GM18873 (cell line): ENCODE results near the gene TMC4.
"Not testable (repeated sequence)": the region's sequence is repeated elsewhere in the genome, so short reads cannot be mapped to it uniquely, and the experiment has no call there.

Source experiments
- ATAC-seq: cut with Tn5 transposase; IDR thresholded peaks from one replicate; pipeline ENCODE4 v1.9.1; 2021; ENCODE audit warnings: mild to moderate bottlenecking, moderate library complexity, moderate number of reproducible peaks; ENCODE audit not compliant: unreplicated experiment, low FRiP score

TMC4 gene

DNA sequence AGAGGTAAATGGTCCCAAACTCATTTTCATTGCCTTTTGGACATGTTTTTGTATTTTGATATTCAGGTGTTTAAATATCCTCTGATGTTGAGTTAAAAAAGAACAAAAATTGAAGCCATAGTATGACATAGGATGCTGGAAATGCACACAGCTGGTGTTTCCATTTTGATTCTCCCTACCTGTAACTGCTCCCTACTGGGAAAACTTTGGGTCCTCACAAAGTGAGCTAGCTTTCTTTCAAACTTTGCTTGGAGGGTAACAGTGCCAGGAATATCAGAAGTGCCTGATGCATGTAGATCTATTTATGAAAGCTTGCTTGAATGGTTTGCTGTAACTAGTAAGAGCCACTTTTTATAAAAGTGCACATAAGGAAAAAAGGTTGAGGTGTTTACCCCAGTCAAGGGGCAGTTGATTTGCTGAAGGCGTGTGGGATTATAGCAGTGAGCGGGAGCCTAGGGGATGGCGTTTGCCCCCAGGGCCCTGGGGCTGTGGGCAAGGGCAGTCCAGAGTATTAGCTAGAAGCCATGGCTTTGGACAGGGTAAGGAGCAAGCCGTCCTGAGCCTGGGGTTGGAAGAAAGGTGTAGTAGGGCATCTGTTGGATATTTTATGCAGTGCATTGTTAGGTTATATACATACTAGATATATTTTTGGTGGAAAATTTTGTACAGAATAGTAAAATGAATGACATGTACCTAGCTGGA is 32.0 kb upstream of the TMC4 start:
- ATAC-seq: no peak

DNA sequence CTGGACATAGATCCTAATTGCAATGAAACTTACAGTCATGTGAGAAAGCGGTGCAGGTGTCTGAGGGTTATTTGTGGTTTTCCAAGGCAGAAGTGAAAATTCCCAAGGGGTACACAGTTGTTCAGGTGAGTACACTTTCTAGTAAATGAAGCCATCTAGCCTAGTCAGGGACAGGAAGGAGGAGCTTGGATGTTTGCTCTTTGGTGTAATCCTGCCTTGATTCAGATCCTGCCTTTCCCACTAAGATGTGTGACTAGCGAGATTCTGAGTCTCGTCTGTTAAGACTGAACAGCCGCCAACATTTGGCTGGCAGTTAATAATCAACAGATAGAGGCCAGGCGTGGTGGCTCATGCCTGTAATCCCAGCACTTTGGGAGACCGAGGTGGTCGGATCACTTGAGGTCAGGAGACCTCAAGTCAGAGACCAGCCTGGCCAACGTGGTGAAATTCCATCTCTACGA is 30.2 kb upstream of the TMC4 start:
- no peak for ATAC-seq

DNA sequence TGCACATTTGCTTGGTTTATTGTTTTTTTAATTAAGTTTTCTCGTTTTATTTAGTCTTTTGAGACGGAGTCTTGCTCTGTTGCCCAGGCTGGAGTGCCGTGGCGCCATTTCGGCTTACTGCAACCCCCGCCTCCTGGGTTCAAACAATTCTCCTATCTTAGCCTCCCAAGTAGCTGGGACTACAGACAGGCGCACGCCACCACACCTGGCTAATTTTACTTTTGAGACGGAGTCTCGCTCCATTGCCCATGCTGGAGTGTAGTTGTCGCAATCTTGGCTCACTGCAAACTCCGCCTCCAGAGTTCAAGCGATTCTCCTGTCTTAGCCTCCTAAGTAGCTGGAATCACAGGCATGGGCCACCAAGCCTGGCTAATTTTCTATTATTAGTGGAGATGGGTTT is 29.0 kb upstream of the TMC4 start:
- no peak for ATAC-seq

DNA sequence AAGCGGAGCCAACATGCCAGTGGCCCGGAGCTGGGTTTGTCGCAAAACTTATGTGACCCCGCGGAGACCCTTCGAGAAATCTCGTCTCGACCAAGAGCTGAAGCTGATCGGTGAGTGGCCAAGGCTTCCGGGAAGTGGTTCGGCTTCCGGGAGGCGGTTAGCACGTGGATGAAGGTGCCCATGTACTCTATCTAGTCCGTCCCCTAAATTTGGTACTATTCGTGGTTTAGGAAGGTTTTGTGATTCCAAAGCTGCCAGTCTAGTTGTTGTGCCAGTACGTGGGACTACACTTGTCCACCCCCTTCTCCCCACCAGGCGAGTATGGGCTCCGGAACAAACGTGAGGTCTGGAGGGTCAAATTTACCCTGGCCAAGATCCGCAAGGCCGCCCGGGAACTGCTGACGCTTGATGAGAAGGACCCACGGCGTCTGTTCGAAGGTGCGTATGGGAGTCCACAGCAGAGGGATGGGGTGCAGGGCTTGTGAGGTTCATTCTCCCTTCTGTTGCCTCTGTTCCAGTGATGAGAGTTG is 28.3 kb upstream of the TMC4 start:
- ATAC-seq: no peak

DNA sequence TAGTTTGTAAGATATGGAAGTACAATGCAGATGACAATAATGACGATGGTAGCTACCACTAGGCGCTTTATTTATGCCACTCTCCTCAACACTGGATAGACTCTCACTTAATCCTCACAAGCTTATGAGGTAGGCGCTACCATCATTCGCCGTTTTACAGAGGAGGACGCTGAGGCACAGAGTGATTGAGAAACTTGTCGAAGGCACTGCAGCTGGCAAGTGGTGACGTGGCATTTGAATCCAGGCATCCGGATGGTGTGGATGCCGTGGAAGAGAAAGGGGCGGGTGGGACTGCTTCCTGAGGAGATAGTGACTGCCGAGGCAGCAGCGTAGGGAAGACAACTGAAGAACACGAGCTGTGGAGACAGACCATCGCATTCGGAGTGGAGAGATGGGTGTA is 26.4 kb upstream of the TMC4 start:
- no peak for ATAC-seq

DNA sequence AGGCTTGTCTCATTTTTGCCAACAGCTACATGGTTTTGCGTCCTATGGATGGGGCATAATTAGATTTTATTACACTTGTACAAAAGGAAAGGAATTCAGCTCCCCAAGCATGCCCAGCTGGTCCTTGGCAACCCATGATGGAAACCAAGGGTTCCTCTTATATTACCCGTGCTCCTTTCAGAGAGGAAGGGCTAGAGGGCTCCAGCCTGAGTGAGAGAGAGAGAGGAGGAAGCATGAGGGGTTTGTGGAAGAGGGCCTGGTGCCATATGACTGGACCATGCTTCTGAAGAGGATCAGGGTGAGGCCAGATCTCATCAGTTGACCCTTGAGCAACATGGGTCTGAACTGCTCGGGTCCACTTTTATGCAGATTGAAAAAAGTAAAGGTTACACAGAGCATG is 24.2 kb upstream of the TMC4 start:
- no peak for ATAC-seq

DNA sequence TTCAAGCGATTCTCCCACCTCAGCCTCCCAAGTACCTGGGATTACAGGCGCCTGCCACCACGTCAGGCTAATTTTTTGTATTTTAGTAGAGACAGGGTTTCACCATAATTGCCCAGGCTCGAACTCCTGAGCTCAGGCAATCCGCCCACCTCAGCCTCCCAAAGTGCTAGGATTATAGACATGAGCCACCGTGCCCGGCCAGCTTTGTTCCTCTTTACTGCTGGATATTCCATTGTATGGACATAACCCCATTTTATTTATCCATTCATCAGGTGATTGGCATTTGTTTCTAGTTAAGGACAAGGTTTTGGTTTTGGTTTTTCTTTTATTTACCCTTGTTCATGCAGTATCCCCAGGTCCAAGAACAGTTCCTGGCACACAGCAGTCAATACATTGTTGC is 23.6 kb upstream of the TMC4 start:
- ATAC-seq: no peak

DNA sequence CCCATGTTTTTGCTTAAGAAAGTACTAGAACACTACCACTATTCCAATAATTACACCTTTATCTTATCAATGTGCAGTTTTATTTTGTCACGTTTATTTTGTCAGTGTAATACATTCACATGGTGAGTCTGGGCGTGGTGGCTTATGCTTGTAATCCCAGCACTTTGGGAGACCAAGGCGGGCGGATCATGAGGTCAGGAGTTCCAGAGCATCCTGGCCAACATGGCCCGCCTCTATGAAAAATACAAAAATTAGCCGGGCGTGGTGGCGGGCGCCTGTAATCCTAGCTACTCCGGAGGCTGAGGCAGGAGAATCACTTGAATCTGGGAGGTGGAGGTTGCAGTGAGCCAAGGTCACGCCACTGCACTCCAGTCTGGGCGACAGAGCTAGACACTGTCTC is 21.5 kb upstream of the TMC4 start:
- not testable (repeated sequence) for ATAC-seq

DNA sequence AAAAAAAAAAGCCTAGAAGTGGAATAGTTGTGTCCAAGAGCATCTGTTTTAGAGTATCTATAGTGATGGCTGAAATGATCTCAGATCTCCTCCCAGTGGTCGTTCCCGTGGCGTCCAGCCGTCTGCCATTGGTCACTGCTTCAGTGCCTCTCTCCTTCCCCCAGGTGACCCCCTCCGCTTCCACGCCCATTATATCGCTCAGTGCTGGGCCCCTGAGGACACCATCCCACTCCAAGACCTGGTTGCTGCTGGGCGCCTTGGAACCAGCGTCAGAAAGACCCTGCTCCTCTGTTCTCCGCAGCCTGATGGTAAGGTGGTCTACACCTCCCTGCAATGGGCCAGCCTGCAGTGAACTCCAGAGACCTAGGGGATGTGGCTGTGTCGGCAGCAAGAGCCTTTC is 20.1 kb upstream of the TMC4 start:
- no peak for ATAC-seq

DNA sequence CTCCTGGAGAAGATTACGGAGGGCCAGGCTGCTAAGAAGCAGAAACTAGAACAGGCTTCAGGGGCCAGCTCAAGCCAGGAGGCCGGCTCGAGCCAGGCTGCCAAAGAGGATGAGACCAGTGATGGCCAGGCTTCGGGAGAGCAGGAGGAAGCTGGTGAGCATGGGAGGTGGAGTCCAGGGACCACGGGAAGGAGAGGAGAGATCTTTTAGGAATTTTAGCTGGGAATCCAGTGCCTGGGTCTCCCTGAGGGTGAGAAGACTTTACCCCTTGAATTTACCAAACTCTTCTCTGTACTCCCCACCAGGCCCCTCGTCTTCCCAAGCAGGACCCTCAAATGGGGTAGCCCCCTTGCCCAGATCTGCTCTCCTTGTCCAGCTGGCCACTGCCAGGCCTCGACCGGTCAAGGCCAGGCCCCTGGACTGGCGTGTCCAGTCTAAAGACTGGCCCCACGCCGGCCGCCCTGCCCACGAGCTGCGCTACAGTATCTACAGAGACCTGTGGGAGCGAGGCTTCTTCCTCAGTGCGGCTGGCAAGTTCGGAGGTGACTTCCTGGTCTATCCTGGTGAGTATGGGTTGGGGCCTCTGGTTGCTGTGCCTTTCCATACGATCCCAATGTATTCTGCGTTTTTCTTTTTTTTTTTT is 19.0 kb upstream of the TMC4 start:
- no peak for ATAC-seq

DNA sequence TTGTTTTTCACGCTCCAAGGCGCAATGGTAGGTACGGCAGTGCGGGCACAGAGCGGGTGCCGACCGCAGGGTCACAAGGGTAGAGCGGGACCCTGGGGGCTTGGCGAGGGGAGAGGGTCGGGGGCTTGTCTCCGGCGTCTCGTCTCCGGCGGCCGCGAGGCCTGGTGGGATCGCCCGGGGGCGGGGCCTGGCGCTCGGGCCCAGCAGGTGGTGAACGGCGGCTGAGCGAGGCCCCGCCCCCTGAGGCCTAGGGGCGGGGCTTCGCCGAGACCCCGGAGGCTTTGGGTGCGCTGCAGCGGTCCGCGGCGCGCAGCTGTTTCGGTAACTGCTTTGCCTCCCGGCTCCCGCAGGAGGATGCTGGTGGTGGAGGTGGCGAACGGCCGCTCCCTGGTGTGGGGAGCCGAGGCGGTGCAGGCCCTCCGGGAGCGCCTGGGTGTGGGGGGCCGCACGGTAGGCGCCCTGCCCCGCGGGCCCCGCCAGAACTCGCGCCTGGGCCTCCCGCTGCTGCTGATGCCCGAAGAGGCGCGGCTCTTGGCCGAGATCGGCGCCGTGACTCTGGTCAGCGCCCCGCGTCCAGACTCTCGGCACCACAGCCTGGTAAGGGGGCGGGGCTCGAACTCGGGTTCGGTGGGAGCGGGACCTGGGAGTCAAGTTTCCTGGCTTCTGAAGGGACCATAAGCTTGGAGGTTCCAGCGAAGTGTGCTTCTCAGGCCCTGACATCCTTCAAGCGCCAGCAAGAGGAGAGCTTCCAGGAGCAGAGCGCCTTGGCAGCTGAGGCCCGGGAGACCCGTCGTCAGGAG is 18.3 kb upstream of the TMC4 start, which contains the start of gene TSEN34:
TSEN34 (plus strand) TSS at position 298 of the 800 bp plus-strand sequence; CDS start at position 355, 57 bp downstream.
- ATAC-seq: peak; percentile 13

DNA sequence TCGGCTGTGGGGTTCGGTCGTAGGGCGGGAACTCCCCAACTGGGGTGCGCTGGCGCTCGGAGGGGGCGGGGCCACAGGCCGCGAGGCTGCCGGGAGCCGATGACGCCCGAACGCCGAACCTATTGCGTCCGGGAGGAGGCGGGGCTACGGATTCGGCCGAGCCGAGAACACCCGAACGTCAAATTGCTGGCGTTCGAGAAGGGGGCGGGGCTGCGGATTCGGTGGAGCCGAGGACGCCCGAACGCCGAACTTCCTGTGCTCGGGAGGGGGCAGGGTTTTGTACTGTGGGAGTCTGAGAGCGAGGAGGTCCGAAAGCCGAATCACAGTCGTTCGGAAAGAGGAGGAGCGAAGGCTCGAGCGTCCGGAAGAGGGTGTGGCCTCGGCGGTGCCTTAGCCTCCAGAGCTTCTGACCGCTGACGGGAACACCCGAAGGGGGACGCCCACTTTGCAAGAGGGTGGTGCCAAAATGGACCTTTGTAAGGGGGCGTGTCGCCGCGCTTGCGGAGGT is 17.6 kb upstream of the TMC4 start:
- peak; percentile 43 for ATAC-seq

DNA sequence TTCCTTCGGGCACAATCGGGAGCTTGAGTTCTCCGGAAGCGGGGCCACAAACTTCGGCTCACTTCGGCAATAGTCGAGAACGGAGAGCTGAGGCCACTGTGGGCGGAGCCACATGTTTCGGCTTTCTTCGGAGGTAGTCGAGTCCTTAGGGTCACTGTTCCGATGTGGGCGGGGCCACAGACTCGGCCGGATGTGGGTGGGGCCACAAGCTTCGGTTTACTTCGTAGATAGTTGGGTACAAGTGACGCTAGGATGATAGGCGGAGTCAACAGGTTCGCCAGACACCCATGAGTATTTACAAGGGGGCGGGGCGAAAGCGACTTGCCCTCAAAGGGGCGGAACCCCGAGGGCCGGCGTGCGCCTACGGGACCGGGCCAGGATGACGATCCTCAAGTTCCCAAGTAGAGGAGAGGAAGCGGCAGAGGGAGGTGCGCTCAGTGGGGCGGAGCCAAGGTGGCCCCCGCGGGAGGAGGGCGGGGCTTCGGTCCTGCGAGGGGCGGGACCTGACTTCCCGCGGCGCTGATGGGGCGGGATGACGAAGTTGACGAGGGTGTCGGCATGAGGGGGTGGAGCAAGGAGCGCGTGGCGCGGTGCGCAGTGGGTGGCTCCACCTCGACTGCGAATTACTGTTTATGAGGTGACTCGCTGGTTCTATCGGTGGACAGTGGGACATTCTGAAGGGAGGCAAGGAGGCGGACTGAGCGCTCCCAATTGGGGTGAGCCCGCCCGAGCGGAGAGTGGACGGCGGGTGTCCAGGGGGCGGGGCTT is 17.0 kb upstream of the TMC4 start:
- ATAC-seq: peak; percentile 45

DNA sequence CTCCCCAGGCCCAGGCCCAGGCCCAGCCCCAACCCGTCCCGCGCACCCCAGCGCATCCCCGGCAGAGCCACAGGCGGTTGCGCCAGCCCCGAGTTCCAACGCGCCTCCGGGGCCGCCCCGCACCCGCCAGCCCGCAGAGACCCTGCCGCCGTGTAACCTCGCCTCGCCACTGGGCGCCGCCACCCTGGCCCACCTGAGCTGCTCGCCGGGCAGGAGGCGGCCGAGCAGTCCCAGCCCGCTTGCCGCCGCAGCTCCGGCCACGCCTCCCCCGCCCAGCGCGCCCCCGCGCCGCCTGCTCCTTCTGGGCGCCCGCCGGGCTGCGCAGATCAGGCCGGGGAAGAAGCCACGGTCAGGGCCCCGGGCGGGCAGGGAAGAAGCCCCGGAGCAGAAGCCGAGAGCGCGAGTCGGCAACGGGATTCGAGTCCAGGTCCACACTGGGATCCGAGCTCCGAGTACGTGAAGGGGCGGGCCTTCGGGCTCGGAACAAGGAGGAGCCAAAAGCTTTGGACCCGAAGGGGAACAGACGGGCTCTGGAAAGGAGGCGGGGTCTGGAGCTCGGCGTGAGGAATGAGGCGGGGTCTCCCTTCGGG is 16.3 kb upstream of the TMC4 start, which contains the start of gene MBOAT7:
MBOAT7 (minus strand) TSS at position 436 of the 590 bp plus-strand sequence. CDS start 1,072 bp downstream, outside the sequence.
- ATAC-seq: peak; percentile 10

DNA sequence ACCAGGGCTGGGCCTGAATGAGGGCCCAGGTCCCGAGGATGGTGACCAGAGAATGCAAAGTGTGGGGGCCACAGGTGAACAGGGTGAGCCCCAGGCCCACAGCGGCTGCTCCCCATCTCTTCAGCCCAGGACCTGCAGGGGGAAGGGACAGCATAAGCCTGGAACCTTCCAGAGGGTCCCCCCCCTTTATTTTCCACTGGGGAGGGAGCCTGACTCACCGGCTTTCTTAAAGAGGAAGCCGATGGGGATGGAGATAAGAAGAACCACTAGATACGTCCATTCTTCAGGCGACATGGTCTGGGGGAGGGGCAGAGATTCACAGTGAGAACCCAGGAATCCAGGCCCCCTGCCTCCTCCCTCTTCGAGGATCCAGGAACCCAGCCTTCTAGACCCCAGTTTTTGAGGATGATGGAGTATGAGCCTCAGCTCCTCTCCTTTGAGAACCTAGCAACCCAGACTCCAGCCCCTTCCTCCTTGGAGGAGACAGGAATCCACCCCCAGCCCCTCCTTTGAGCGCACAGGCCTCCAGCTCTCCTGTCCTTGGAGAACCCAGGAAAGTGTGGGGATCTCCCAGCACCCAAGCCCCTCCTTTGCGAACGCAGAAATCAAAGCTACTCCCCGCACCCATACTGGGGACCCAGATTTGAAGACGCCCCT is 15.4 kb upstream of the TMC4 start:
- ATAC-seq: no peak

DNA sequence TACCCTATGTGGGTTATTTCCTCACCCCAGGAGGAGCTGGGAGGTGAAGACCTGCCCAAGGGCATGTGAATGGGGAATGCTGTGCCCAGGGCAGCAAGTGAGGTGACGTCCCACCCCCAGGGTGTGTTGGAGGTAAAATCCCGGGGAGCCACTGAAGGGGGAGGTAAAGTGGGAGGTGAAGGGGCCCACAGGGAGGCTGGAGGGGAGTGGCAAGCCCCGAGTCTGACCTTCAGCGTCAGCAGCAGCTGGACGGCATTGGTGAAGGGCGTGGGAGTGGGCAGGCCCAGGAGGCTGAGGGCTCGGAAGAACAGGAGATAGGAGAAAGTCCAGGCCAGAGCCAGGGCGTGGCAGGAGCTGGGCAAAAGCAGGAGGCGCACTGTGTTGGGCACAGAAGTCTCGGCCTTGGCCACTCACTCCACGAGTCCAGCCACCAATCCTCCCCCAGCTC is 14.0 kb upstream of the TMC4 start:
- ATAC-seq: no peak

DNA sequence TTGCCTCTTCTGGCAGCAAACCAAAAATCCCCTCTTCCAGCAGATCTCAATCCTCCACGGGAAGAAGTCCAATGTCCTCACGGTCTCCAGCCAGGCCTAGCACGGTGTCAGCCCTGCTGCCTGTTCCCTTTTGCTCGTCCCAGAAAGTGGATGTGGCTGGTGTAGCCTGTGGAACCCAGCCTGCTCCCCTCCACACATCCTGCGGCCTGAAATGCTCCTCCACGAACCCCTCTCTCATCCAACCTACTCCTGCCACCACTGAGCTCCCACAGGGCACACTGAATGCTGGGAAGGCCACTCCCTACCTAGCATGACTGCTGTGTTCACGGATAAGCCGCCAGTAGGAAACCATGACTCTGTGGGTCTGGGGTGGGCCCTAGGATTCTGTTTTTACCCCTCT is 13.4 kb upstream of the TMC4 start:
- ATAC-seq: no peak

DNA sequence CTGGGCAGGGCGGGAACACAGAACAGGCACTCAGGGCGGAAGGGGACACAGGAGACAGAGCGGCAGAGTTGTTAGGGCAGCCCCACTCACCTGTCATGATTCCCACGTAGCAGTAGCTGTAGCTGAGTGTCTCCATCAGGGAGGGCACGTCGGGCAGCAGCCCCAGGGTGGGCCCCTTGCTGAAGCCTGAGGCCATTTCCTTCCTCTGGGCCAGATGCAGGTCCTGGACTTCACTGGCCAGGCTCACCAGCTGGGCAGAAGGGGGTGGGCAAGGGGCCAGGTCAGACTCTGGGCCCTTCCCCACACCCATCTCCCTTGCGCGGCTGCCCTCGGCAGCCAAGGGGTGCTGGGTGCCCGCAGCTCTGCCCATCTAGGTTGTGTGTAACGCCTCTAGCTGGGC is 10.5 kb upstream of the TMC4 start:
- ATAC-seq: no peak

DNA sequence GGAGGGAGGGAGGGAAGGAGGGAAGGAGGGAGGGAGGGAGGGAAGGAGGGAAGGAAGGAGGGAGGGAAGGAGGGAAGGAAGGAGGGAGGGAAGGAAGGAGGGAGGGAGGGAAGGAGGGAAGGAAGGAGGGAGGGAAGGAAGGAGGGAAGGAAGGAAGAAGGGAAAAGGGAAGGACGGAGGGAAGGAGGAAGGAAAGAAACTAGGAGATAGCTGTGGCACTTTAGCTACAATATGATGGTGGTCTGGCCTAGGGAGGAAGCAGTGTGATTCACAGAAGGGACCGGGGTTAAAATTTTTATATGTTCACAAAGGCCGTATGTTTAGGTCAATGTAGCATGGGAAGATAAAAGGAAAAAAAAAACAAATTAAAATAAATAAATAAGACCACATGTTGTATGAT is 8.9 kb upstream of the TMC4 start:
- ATAC-seq: not testable (repeated sequence)
